MM.1S (cell line): ENCODE measurements around the gene MINK1.

ENCODE experiments used
- DNase-seq: peaks from one replicate; pipeline ENCODE4 v3.0.0-alpha.2; 2015
- H2AFZ ChIP-seq: fragments of 300-600 bp; sonication (generic); 2 replicates; pipeline ENCODE4 v1.6.0; 2016; ENCODE audit warnings: antibody characterized with exemption, low read length
- H3F3A ChIP-seq: fragments of 300-600 bp; sonication (generic); 2 replicates; pipeline ENCODE4 v1.6.1; 2016; ENCODE audit warnings: mild to moderate bottlenecking, antibody characterized with exemption, low read length, moderate library complexity, mixed read lengths; ENCODE audit not compliant: insufficient read depth
- H3K27ac ChIP-seq: fragments of 300-600 bp; sonication (generic); 2 replicates; pipeline ENCODE4 v1.5.1; 2016; ENCODE audit warnings: mild to moderate bottlenecking, low read length
- H3K27me3 ChIP-seq: fragments of 300-600 bp; sonication (generic); replicated peaks from 2 replicates; pipeline ENCODE4 v1.6.0; 2016; ENCODE audit warnings: low read length; ENCODE audit not compliant: insufficient read depth
- H3K36me3 ChIP-seq: fragments of 300-600 bp; sonication (generic); replicated peaks from 2 replicates; pipeline ENCODE4 v1.6.1; 2016; ENCODE audit warnings: mild to moderate bottlenecking, low read length, mixed read lengths; ENCODE audit not compliant: insufficient read depth
- H3K4me1 ChIP-seq: fragments of 300-600 bp; sonication (generic); 2 replicates; pipeline ENCODE4 v1.6.1; 2016; ENCODE audit warnings: low read length, mixed read lengths
- H3K4me2 ChIP-seq: fragments of 300-600 bp; sonication (generic); 2 replicates; pipeline ENCODE4 v1.6.0; 2016; ENCODE audit warnings: low read depth, low read length
- H3K4me3 ChIP-seq: fragments of 300-600 bp; sonication (generic); 2 replicates; pipeline ENCODE4 v1.5.1; 2016; ENCODE audit warnings: low read length, mixed read lengths
- H3K79me2 ChIP-seq: fragments of 300-600 bp; sonication (generic); 2 replicates; pipeline ENCODE4 v1.6.1; 2016; ENCODE audit warnings: mixed run types, low read length, mixed read lengths
- H3K9ac ChIP-seq: fragments of 300-600 bp; sonication (generic); 2 replicates; pipeline ENCODE4 v1.6.1; 2016; ENCODE audit warnings: low read length, mixed read lengths
- H3K9me2 ChIP-seq: fragments of 300-600 bp; sonication (generic); replicated peaks from 2 replicates; pipeline ENCODE4 v1.6.1; 2016; ENCODE audit warnings: mild to moderate bottlenecking, low read length, mixed read lengths; ENCODE audit not compliant: insufficient read depth
- H3K9me3 ChIP-seq: fragments of 300-600 bp; sonication (generic); replicated peaks from 2 replicates; pipeline ENCODE4 v1.6.1; 2016; ENCODE audit warnings: mild to moderate bottlenecking, low read length, mixed read lengths; ENCODE audit not compliant: insufficient read depth
- H4K20me1 ChIP-seq: fragments of 300-600 bp; sonication (generic); 2 replicates; pipeline ENCODE4 v1.6.1; 2016; ENCODE audit warnings: mild to moderate bottlenecking, low read length, moderate library complexity, mixed read lengths; ENCODE audit not compliant: insufficient read depth
- CTCF ChIP-seq: fragments of 300-600 bp; sonication (generic); IDR thresholded peaks from 2 replicates; pipeline ENCODE4 v1.5.1; 2016; ENCODE audit warnings: antibody characterized with exemption, low read length, mixed read lengths
- EZH2 ChIP-seq: fragments of 300-600 bp; sonication (generic); optimal IDR thresholded peaks from 2 replicates; pipeline ENCODE3; 2017; ENCODE audit warnings: low read depth, mild to moderate bottlenecking, antibody characterized with exemption, low read length, mixed read lengths
- EZH2phosphoT487 ChIP-seq: fragments of 300-600 bp; sonication (generic); IDR thresholded peaks from 2 replicates; pipeline ENCODE4 v1.6.1; 2018; ENCODE audit warnings: antibody characterized with exemption, low read length

Gene MINK1

GRCh38 chr17:4795168-4795567, 38.0 kb upstream of the MINK1 start:
- Histone ChIP-seq H2AFZ (peak overlapping the region; percentile 76), H3K36me3 (peaks cover 5% of the 10 kb centered on the region; the same call in 1 of the 2 replicates), H3K4me3 (no peak overlapping the region), H3K4me1 (peaks cover 4% of the 10 kb centered on the region), H4K20me1 (no peaks in the 10 kb centered on the region), H3F3A (peaks cover 3% of the 10 kb centered on the region), H3K9me3 (no peaks in the 10 kb centered on the region), H3K9me2 (no peaks in the 10 kb centered on the region), H3K4me2 (peak overlapping the region; percentile 45; the same call in 1 of the 2 replicates), H3K27ac (no peak overlapping the region), H3K79me2 (peaks cover 22% of the 10 kb centered on the region), H3K27me3 (peaks cover 5% of the 10 kb centered on the region; the same call in 1 of the 2 replicates), H3K9ac (no peak overlapping the region)
- TF ChIP-seq CTCF (no peak), EZH2 (no peak), EZH2phosphoT487 (no peak)
- DNase-seq, result no peak

- peaks cover 5% of the 10 kb centered on the region; the same call in 1 of the 2 replicates for H3K36me3 ChIP-seq
- H3K4me1 ChIP-seq, result peaks cover 14% of the 10 kb centered on the region
- no peaks in the 10 kb centered on the region for H3K9me3 ChIP-seq
- peak overlapping the region; percentile 91 for H3K9ac ChIP-seq
- peaks cover 22% of the 10 kb centered on the region for H3K79me2 ChIP-seq
- H3K27me3 ChIP-seq, result peaks cover 5% of the 10 kb centered on the region; the same call in 1 of the 2 replicates
- peak overlapping the region; percentile 74 for H3K4me2 ChIP-seq
- H3K4me3 ChIP-seq, result peak overlapping the region; percentile 94
- TF ChIP-seq EZH2 (no peak), CTCF (no peak), EZH2phosphoT487 (no peak)
- no peaks in the 10 kb centered on the region for H3K9me2 ChIP-seq
- H3F3A ChIP-seq, result peaks cover 11% of the 10 kb centered on the region
- no peak for DNase-seq
- H2AFZ ChIP-seq, result peak overlapping the region; percentile 76; the same call in 1 of the 2 replicates
- H4K20me1 ChIP-seq, result no peaks in the 10 kb centered on the region
- peak overlapping the region; percentile 38; the same call in 1 of the 2 replicates for H3K27ac ChIP-seq
Measured at GRCh38 chr17:4796552-4796920, 36.6 kb upstream of the MINK1 start.

GRCh38 chr17:4800462-4801196, 32.5 kb upstream of the MINK1 start:
- Histone ChIP-seq H3K4me2 (peak overlapping the region; percentile 58), H3K27ac (peak overlapping the region; percentile 84), H3K9me3 (no peaks in the 10 kb centered on the region), H3K9me2 (no peaks in the 10 kb centered on the region), H3F3A (peaks cover 11% of the 10 kb centered on the region), H2AFZ (no peak overlapping the region), H3K4me3 (no peak overlapping the region), H3K27me3 (no peaks in the 10 kb centered on the region), H3K4me1 (peaks cover 14% of the 10 kb centered on the region), H3K9ac (peak overlapping the region; percentile 46), H3K36me3 (peaks cover 5% of the 10 kb centered on the region; the same call in 1 of the 2 replicates), H3K79me2 (peaks cover 22% of the 10 kb centered on the region), H4K20me1 (no peaks in the 10 kb centered on the region)
- no peak for TF ChIP-seq EZH2
- no peak for TF ChIP-seq EZH2phosphoT487
- no peak for TF ChIP-seq CTCF
- peak; percentile 51 for DNase-seq
